Ammon's horn (tissue), 1 donor: ENCODE data around the gene ACSM3.
"Not testable (repeated sequence)": the region's sequence is repeated elsewhere in the genome, so short reads cannot be mapped to it uniquely, and the experiment has no call there.

Experiments
- DNase-seq: peaks from one replicate; pipeline ENCODE4 v3.0.0-alpha.2; 2016; ENCODE audit warnings: low spot score

Gene ACSM3

DNA sequence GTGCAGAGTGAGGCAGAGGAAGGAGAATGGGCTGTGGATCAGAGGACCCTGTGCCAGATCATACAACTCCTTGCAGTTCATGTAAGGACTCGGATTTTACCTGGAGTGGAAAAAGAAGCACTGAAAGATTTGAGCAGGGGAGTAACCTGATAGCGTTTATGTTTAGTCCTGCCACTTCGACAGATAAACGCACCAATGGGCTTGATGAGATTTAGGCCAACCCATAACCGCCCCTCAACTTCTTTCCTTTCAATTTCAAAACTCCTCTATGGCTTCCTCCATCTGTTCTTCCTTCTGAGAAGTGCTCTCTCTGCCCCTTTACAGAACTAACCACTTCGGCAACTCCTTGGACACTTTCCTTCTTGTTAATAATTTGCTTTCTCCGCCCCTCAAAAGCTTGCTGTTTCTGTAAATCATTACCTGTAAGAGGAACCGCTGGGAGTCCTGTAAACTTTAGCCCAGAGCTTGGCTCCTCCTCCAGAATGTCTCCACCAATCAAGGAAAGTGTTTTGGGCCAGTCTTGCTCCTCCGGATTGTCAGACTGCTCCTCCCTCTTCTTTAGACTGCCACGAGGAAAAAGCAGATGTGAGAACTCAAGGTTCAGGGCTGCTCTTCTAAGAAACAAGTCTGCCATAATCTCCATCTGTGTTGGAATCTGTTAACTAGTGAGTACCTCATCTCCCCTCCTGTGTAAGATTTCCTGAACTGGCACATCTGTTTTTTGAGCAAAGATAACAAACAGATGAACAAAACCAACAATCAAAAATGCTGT is at the start of gene ACSM3:
TSS of gene ACSM3 (plus strand) at position 554 of the 772 bp plus-strand sequence. CDS start 6,021 bp downstream, outside the sequence.
- DNase-seq = peak; percentile 70

DNA sequence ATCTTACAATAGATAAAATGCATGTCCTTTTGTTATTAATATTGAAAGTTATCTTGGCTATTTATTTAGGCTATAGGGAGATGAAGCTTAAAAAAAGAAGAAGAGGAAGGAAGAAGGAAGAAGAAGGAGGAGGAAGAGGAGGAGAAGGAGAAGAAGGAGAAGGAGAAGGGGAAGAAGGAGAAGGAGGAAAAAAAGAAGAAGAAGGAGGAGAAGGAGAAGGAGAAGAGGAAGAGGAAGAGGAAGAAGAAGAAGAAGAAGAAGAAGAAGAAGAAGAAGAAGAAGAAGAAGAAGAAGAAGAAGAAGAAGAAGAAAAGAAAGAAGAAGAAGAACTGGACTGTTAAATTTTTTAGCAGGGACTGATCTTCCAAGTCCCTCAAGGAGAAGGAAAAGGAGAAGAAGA is 46.1 kb upstream of the ACSM3 start:
- not testable (repeated sequence) for DNase-seq

DNA sequence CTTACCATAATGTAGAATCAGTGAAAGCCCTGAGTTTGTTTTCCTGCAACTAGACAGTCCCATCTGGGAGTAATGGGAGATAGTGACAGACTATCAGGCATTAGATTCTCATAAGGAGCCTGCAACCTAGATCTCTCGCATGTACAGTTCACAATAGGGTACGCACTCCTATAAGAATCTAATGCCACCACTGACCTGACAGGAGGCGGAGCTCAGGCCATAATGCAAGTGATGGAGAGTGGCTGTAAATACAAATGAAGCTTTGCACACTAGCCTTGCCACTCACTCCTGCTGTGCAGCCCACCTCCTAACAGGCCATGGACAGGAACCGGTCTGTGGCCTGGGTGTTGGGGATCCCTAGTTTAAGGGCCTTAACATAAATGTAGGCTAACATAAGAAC is 43.6 kb upstream of the ACSM3 start:
- no peak for DNase-seq

GRCh38 chr16:20726661-20727060 is 37.2 kb upstream of the ACSM3 start:
- DNase-seq = no peak

GRCh38 chr16:20727181-20727580 is 36.6 kb upstream of the ACSM3 start:
- DNase-seq = no peak

- DNase-seq = no peak
These were observed 34.7 kb upstream of the ACSM3 start for GRCh38 chr16:20729141-20729540.

- DNase-seq = no peak
These were observed 29.8 kb upstream of the ACSM3 start for GRCh38 chr16:20734056-20734455.

DNA sequence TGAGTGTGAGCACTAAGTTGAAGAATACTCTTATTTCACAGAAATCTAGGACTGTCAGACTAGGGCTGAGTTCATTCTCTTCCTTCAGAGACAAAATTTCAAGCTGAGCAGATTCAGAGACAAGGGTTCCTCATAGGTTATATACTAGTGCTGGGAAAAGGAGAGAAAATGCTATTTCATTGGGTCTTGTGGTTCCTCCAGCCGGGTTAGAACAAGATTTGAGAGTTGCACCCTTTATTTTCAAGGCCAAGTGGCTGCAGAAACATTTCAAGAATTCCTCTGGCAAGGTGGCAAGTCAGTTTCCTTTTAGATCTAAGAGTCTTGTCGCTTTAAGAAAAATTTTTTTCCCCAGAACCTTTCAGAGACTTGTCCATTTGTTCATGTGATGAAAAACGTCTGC is 29.0 kb upstream of the ACSM3 start:
- DNase-seq = no peak

DNA sequence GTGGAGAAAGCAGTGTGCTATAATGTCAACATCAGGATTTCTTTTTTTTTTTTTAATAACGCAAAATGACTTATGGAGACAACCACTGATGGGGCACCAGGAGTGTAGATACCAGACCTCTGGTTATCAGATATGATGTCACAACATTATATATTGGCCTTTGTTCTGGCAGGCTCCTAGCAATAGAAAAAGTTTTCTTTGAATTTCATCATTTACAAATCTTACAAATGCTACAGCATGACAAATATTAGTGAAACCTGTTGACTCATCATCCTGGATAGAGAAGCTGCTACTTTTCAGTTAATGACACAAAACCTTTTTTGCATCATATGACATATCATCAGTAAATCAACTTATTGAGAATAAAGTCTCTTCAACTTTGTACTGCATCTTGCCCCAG is 28.3 kb upstream of the ACSM3 start:
- no peak for DNase-seq

DNA sequence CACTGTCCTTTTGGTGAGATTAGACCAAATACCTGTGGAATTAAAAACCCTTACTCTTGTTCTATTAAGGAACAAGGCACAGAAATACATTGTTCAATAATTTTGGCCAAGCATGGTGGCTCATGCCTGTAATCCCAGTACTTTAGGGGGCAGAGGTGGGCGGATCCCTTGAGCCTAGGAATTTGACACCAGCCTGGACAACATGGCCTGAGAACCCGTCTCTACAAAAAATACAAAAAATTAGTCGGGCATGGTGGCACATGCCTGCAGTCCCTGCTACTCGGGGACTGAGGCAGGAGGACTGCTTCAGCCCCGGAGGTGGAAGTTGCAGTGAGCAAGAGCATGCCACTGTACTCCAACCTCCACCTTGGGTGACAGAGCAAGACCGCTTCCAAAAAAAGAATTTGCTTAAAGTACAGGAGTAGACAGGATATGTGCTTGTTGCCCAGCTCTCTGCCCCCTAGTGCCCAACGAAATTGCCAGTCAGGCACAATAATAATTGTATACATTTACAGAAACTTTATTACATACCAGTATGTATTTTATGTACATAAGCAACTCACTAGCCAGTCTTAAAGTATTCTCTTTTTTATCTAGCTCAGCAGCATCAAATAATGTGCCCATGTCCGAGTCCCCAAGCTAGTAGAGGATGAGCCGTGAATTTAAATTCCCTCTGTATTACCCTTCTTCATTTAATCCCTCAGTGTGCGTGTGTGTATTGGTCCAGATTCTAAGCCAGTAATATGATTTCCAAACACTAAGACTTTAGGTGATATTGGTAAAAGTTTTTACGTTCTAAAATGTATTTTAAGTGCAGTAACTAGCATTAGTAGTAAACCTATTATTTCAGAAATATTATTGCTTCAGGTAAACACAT is 23.6 kb upstream of the ACSM3 start:
- no peak for DNase-seq

GRCh38 chr16:20740901-20741521 is 22.8 kb upstream of the ACSM3 start:
- DNase-seq = peak; percentile 94

GRCh38 chr16:20741554-20742285 is 22.1 kb upstream of the ACSM3 start, which contains the start of gene THUMPD1:
TSS of gene THUMPD1 (minus strand) at chr16:20741818. CDS start at chr16:20741739, 79 bp downstream.
- peak; percentile 97 for DNase-seq

GRCh38 chr16:20743591-20743990 is 20.2 kb upstream of the ACSM3 start:
- no peak for DNase-seq

- DNase-seq = peak; percentile 13
These were observed 18.8 kb upstream of the ACSM3 start for GRCh38 chr16:20744922-20745440.

DNA sequence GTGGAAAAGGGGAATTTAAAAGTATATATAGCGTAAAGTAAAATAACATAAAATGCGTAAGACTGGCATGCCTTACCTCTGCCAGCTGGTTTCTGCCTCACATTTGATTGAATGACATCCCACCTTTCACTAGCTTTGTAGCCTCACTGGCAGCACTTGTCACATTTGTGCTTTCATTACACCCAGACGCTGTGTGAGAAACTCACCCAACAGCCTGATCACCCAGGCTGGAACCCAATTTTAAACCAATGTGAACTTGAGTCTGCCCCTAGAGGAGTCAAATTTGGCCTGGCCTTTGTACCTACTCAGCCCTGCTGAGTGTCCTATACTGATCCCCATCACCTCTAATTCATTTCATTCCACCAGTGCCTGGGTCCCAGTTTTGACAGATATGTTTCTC is 17.4 kb upstream of the ACSM3 start:
- DNase-seq = no peak

GRCh38 chr16:20747030-20747816 is 16.6 kb upstream of the ACSM3 start:
- no peak for DNase-seq

GRCh38 chr16:20749474-20749873 is 14.3 kb upstream of the ACSM3 start:
- DNase-seq = no peak

GRCh38 chr16:20750558-20750957 is 13.3 kb upstream of the ACSM3 start:
- DNase-seq = no peak

- no peak for DNase-seq
These were observed 10.1 kb upstream of the ACSM3 start for GRCh38 chr16:20753727-20754126.

DNA sequence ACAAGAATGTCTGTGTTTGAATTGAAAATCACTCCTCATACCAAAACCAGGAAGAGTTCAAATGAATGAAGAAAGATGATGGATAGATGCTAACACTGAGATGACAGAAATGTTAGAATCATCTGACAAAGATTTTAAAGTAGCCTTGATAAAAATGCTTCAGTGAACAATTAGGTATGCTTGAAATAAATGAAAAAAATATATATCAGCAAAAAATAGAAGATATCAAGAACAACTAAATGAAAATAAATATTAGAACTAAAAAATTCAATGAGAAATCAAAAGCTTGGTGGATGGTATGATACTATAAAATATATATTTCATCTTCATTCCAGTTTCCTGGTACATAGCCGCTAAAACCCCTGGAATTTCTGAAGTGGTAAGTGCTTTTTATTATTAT is 8.6 kb upstream of the ACSM3 start:
- no peak for DNase-seq

DNA sequence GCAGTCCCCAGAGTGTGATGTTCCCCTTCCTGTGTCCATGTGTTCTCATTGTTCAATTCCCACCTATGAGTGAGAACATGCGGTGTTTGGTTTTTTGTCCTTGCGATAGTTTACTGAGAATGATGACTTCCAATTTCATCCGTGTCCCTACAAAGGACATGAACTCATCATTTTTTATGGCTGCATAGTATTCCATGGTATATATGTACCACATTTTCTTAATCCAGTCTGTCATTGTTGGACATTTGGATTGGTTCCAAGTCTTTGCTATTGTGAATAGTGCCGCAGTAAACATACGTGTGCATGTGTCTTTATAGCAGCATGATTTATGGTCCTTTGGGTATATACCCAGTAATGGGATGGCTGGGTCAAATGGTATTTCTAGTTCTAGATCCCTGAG is 8.0 kb upstream of the ACSM3 start:
- not testable (repeated sequence) for DNase-seq
